AG04449 (cell line): ENCODE results near the gene SPNS2.

Experiments
- CTCF ChIA-PET: fragments of 350-600 bp; formaldehyde crosslinking; extraction: SDS; loops from one replicate; lab custom pipeline; 2021; ENCODE audit warnings: antibody characterized with exemption; lab: Yijun Ruan, JAX
- POLR2A ChIA-PET: fragments of 400-600, 350-600 bp; formaldehyde crosslinking; extraction: SDS; loops from one replicate; lab custom pipeline; 2020; ENCODE audit warnings: antibody characterized with exemption, inconsistent platforms; lab: Yijun Ruan, JAX
- DNase-seq: peaks from one replicate; pipeline ENCODE4 v3.0.0-alpha.2; 2010; ENCODE audit warnings: low read depth, low spot score
- H3K4me3 ChIP-seq: 2 replicates; pipeline ENCODE4 v1.5.1; 2011; ENCODE audit warnings: low read depth, mild to moderate bottlenecking, control low read depth, low read length
- CTCF ChIP-seq: IDR thresholded peaks from one replicate; pipeline ENCODE4 v1.5.1; 2011; ENCODE audit warnings: mild to moderate bottlenecking, moderate library complexity, low read length, control low read depth, inconsistent platforms; ENCODE audit not compliant: insufficient read depth; ENCODE audit errors: missing control alignments

SPNS2 gene

GRCh38 chr17:4490637-4491061 is 8.0 kb upstream of the SPNS2 start:
- POLR2A ChIA-PET = no interaction called here
- H3K4me3 ChIP-seq = no peak overlapping the region
- CTCF ChIA-PET = interaction anchor here (0.6 kb wide), 1 partner anchor 600 kb away, joined by 3 read pairs; no protein-coding TSS in a partner anchor
- no peak for DNase-seq
- TF ChIP-seq CTCF = no peak

- ChIA-PET POLR2A (no interaction called here), CTCF (no interaction called here)
- TF ChIP-seq CTCF = no peak
- no peak overlapping the region for H3K4me3 ChIP-seq
- DNase-seq = no peak
Observed at GRCh38 chr17:4492721-4493561, 5.7 kb upstream of the SPNS2 start.

GRCh38 chr17:4497101-4497824 is 1.4 kb upstream of the SPNS2 start:
- POLR2A ChIA-PET = interaction anchor here (1.4 kb wide), 1 partner anchor 12 kb away, joined by 4 read pairs; no protein-coding TSS in a partner anchor
- CTCF ChIA-PET = no interaction called here

GRCh38 chr17:4499431-4500190 is 930 bp downstream of the SPNS2 start:
- TF ChIP-seq CTCF = no peak
- ChIA-PET POLR2A (interaction anchor here (0.6 kb wide), 1 partner anchor 37 kb away, joined by 4 read pairs; no protein-coding TSS in a partner anchor), CTCF (interaction anchor here (0.9 to 1.5 kb wide), 3 partner anchors 27 to 79 kb away, joined by 3 to 4 read pairs (median 3); no protein-coding TSS in a partner anchor)
- no peak for DNase-seq
- no peak overlapping the region for H3K4me3 ChIP-seq

More at GRCh38 chr17:4497101-4497824, 1.4 kb upstream of the SPNS2 start:
- no peak overlapping the region for H3K4me3 ChIP-seq
- no peak for DNase-seq
- no peak for TF ChIP-seq CTCF

- POLR2A ChIA-PET = interaction anchor here (0.6 kb wide), 1 partner anchor 36 kb away, joined by 4 read pairs; no protein-coding TSS in a partner anchor
- no peak overlapping the region for H3K4me3 ChIP-seq
- no peak for TF ChIP-seq CTCF
- CTCF ChIA-PET = interaction anchor here (0.9 to 1.5 kb wide), 3 partner anchors 28 to 79 kb away, joined by 3 to 4 read pairs (median 3); no protein-coding TSS in a partner anchor
- DNase-seq = no peak
Observed at GRCh38 chr17:4500191-4500571, 1.5 kb downstream of the SPNS2 start.
